ENCODE measurements around the gene SEMA3G.

The SEMA3G gene

GRCh38 chr3:52444860-52445793 is at the start of gene SEMA3G:
Gene SEMA3G (minus strand): TSS chr3:52445103. CDS start chr3:52445027, 76 bp downstream.
- no peak for TF ChIP-seq CTCF (IDR thresholded peaks at IDR 0.05; ENCODE audit: insufficient read depth, missing control alignments)
- FAIRE-seq (no peak), DNase-seq (ENCODE audit: insufficient read length, low spot score) (no peak)

- no peak for TF ChIP-seq CTCF (IDR thresholded peaks at IDR 0.05; ENCODE audit: insufficient read depth, missing control alignments)
- DNase-seq (ENCODE audit: insufficient read length, low spot score): no peak
- no peak for FAIRE-seq
Measured at GRCh38 chr3:52494445-52494844, 49.5 kb upstream of the SEMA3G start.

- DNase-seq (ENCODE audit: insufficient read length, low spot score) (no peak), FAIRE-seq (no peak)
- TF ChIP-seq CTCF (IDR thresholded peaks at IDR 0.05; ENCODE audit: insufficient read depth, missing control alignments): no peak
Measured at GRCh38 chr3:52493232-52494017, 48.5 kb upstream of the SEMA3G start.

GRCh38 chr3:52492059-52492458 is 47.2 kb upstream of the SEMA3G start:
- no peak for TF ChIP-seq CTCF (IDR thresholded peaks at IDR 0.05; ENCODE audit: insufficient read depth, missing control alignments)
- FAIRE-seq (no peak), DNase-seq (ENCODE audit: insufficient read length, low spot score) (no peak)

GRCh38 chr3:52490939-52491526 is 46.1 kb upstream of the SEMA3G start:
- no peak for DNase-seq (ENCODE audit: insufficient read length, low spot score)
- no peak for FAIRE-seq
- TF ChIP-seq CTCF (IDR thresholded peaks at IDR 0.05; ENCODE audit: insufficient read depth, missing control alignments): no peak

GRCh38 chr3:52490035-52490938 is 45.4 kb upstream of the SEMA3G start:
- TF ChIP-seq CTCF (IDR thresholded peaks at IDR 0.05; ENCODE audit: insufficient read depth, missing control alignments): no peak
- no peak for FAIRE-seq
- no peak for DNase-seq (ENCODE audit: insufficient read length, low spot score)
